Right lobe of liver (tissue), 4 donors: ENCODE results near the gene NEU4.

ENCODE experiments used
- CTCF ChIP-seq, 4 donors: fragments of 200-600 bp in 3 of 4; fragments of 450-650 bp in 1 of 4; IDR thresholded peaks; one replicate each; pipeline versions ENCODE4 v1.5.1 to v1.8.0; 2016 to 2022; ENCODE audit warnings: antibody characterized with exemption in 4 of 4, mild to moderate bottlenecking in 2 of 4
- POLR2A ChIP-seq: fragments of 450-650 bp; IDR thresholded peaks from one replicate; pipeline ENCODE4 v1.6.1; 2017; ENCODE audit warnings: antibody characterized with exemption, mild to moderate bottlenecking
- donor health status: DM: no; HTN: no; CAD: no.
- donor health status: DM: no; HTN: no; CAD: no.
- donor health status: DM: no; HTN: yes; CAD: no.

- TF ChIP-seq CTCF (IDR thresholded peaks at IDR 0.05) = no peak
- TF ChIP-seq POLR2A = no peak
These were observed 28.4 kb downstream of the NEU4 start for GRCh38 chr2:241837197-241837965.
